Measurements from ENCODE around the gene C4BPA. TPM values are rescaled to one million over a fixed set of nuclear protein-coding genes. Genes with fewer than 3 reads are reported as not detected.

C4BPA gene
- polyA plus RNA-seq, 1 of the 3 experiments (the other 2 are of a cell fraction) = not detected

- CTCF ChIA-PET = interaction anchor here (0.6 to 2.9 kb wide), 18 partner anchors 10 to 415 kb away, joined by 3 to 30 read pairs (median 4); partner anchors contain the start of genes C1orf116, CD55 and PFKFB2
- Histone ChIP-seq H3K4me1 (ENCODE audit: control insufficient read depth in 1 of 2, insufficient read depth in 2 of 2, low read depth in 1 of 2, low read length in 1 of 2) (no peaks in the 10 kb centered on the region), H3K9me2 (no peaks in the 10 kb centered on the region), H3K9ac (no peak overlapping the region), H3K4me2 (no peak overlapping the region), H3K36me3 (replicated peaks in 1 of 2; ENCODE audit: control insufficient read depth in 1 of 2, insufficient read depth in 2 of 2, low read length in 1 of 2) (no peaks in the 10 kb centered on the region), H3K27me3 (ENCODE audit: insufficient read depth) (peaks cover 7% of the 10 kb centered on the region; the same call in 1 of the 2 replicates), H3F3A (replicated peaks; ENCODE audit: insufficient read depth) (peaks cover 6% of the 10 kb centered on the region), H3K27ac (ENCODE audit: low read depth in 2 of 2, low read length in 1 of 2) (no peak overlapping the region), H4K20me1 (ENCODE audit: insufficient read depth) (no peaks in the 10 kb centered on the region), H3K4me3 (ENCODE audit: low read depth in 2 of 2, low read length in 1 of 2) (no peak overlapping the region; a peak in 1 of 4 replicates), H3K9me3 (no peaks in the 10 kb centered on the region), H2AFZ (ENCODE audit: low read depth) (no peak overlapping the region; the same call in 1 of the 2 replicates), H3K79me2 (ENCODE audit: insufficient read depth) (no peaks in the 10 kb centered on the region)
- WGBS (ENCODE audit: low lambda C conversion rate) = 11% methylated on average over 8 of the region's 8 CpGs
- TF ChIP-seq EZH2phosphoT487 (IDR thresholded peaks at IDR 0.05; ENCODE audit: borderline replicate concordance, low read depth) = no peak
- no peak for TF ChIP-seq RFX5 (IDR thresholded peaks at IDR 0.05; ENCODE audit: low read length)
- no peak for TF ChIP-seq FOXJ3 (CRISPR knock-in tag; IDR thresholded peaks at IDR 0.05)
- no peak for TF ChIP-seq IRF3 (IDR thresholded peaks at IDR 0.05; ENCODE audit: low read depth, low read length)
- no peak for TF ChIP-seq MEF2A (IDR thresholded peaks at IDR 0.05; ENCODE audit: borderline replicate concordance, low read depth)
- TF ChIP-seq SIN3A (IDR thresholded peaks at IDR 0.05; ENCODE audit: borderline replicate concordance, low read depth, low read length) = no peak
- no peak for TF ChIP-seq TAF1 (IDR thresholded peaks at IDR 0.05; ENCODE audit: borderline replicate concordance, low read depth, low read length)
- TF ChIP-seq RXRA (IDR thresholded peaks at IDR 0.05; ENCODE audit: borderline replicate concordance, low read depth) = no peak
- TF ChIP-seq ZBTB33 (IDR thresholded peaks at IDR 0.05; ENCODE audit: borderline replicate concordance, low read depth) = no peak
- TF ChIP-seq TEAD4 (IDR thresholded peaks at IDR 0.05; ENCODE audit: borderline replicate concordance, insufficient read depth) = no peak
- TF ChIP-seq USF2 (IDR thresholded peaks at IDR 0.05; ENCODE audit: borderline replicate concordance, low read depth, low read length) = no peak
- no peak for TF ChIP-seq FOXM1 (IDR thresholded peaks at IDR 0.05; ENCODE audit: low read depth)
- peak; percentile 70 for TF ChIP-seq CTCF (IDR thresholded peaks at IDR 0.05)
- TF ChIP-seq NFIC (IDR thresholded peaks at IDR 0.05; ENCODE audit: borderline replicate concordance) = no peak
- no peak for TF ChIP-seq MAX (IDR thresholded peaks at IDR 0.05; ENCODE audit: low read depth)
- TF ChIP-seq SMC3 (IDR thresholded peaks at IDR 0.05; ENCODE audit: low read depth, low read length) = peak; percentile 78
- no peak for TF ChIP-seq RCOR1 (IDR thresholded peaks at IDR 0.05; ENCODE audit: low read length)
- no peak for TF ChIP-seq POLR2AphosphoS5 (IDR thresholded peaks at IDR 0.05; ENCODE audit: low read depth, low read length)
- TF ChIP-seq ELF1 (IDR thresholded peaks at IDR 0.05) = no peak
- TF ChIP-seq CHD2 (IDR thresholded peaks at IDR 0.05; ENCODE audit: low read length, partially characterized antibody) = no peak
- TF ChIP-seq PBX3 (IDR thresholded peaks at IDR 0.05) = no peak
- no peak for TF ChIP-seq FOSL2 (IDR thresholded peaks at IDR 0.05; ENCODE audit: borderline replicate concordance, low read depth)
- TF ChIP-seq GABPA (IDR thresholded peaks at IDR 0.05; ENCODE audit: low read depth) = no peak
- no peak for TF ChIP-seq NRF1 (IDR thresholded peaks at IDR 0.05; ENCODE audit: low read depth, low read length)
- peak; percentile 58 for TF ChIP-seq RAD21 (IDR thresholded peaks at IDR 0.05; ENCODE audit: low read length)
- no peak for TF ChIP-seq MXI1 (IDR thresholded peaks at IDR 0.05; ENCODE audit: low read depth, low read length)
- DNase-seq = peak; percentile 45
- POLR2A ChIA-PET = no interaction called here
These were observed 19.3 kb upstream of the C4BPA start for GRCh38 chr1:207084701-207085180.
